Endothelial cell of umbilical vein (primary cell): ENCODE measurements around the gene USHBP1. TPM values are rescaled to one million over a fixed set of nuclear protein-coding genes. Genes with fewer than 3 reads are reported as not detected.

Experiments
- BruUV-seq: library from RNA; stranded (reverse); fragments of 400-500 nt; replicated peaks from 2 replicates; lab custom pipeline; 2021; lab: Mats Ljungman, UMichigan
- CTCF ChIA-PET: fragments of 300-600, 350-600 bp; sonication (Branson Sonifier 250); formaldehyde crosslinking; loops from one replicate; lab custom pipeline; 2021; ENCODE audit warnings: antibody characterized with exemption, inconsistent platforms; lab: Charles Lee
- POLR2A ChIA-PET: fragments of 300-600, 350-600 bp; sonication (Branson Sonifier 250); formaldehyde crosslinking; loops from one replicate; lab custom pipeline; 2021; ENCODE audit warnings: antibody characterized with exemption, inconsistent platforms; lab: Charles Lee
- DNase-seq: peaks from one replicate; pipeline ENCODE4 v3.0.0-alpha.2; 2011; ENCODE audit warnings: low read depth, low spot score
- FAIRE-seq: peaks from 2 replicates; lab custom pipeline; 2011; peaks lifted over from hg19 to GRCh38; lab: Jason Lieb, UNC
- H2AFZ ChIP-seq: 2 replicates; pipeline ENCODE4 v1.6.0; 2012; ENCODE audit warnings: low read depth, low read length, control low read depth, inconsistent platforms
- H3K27ac ChIP-seq: 2 replicates; pipeline ENCODE4 v1.5.1; 2011; ENCODE audit warnings: low read depth, mild to moderate bottlenecking, control low read depth, low read length, moderate library complexity; ENCODE audit not compliant: insufficient read depth
- H3K27me3 ChIP-seq, 2 experiments: 2 replicates each; pipeline versions ENCODE4 v1.6.0 to v1.6.1; 2011; ENCODE audit warnings: low read length in 2 of 2, mixed read lengths in 1 of 2; ENCODE audit not compliant: control insufficient read depth in 2 of 2, insufficient read depth in 2 of 2
- H3K36me3 ChIP-seq, 2 experiments: 2 replicates in 1 of 2; 3 replicates in 1 of 2; pipeline ENCODE4 v1.5.1; 2011; ENCODE audit warnings: low read length in 2 of 2, mild to moderate bottlenecking in 1 of 2, moderate library complexity in 1 of 2; ENCODE audit not compliant: control insufficient read depth in 2 of 2, insufficient read depth in 2 of 2; ENCODE audit errors: extremely low read depth in 1 of 2
- H3K4me1 ChIP-seq: 3 replicates; pipeline ENCODE4 v1.5.1; 2011; ENCODE audit warnings: mild to moderate bottlenecking, low read length; ENCODE audit not compliant: control insufficient read depth, insufficient read depth; ENCODE audit errors: extremely low read depth
- H3K4me2 ChIP-seq: 2 replicates; pipeline ENCODE4 v1.6.1; 2011; ENCODE audit warnings: low read length, control low read depth, mixed read lengths; ENCODE audit not compliant: insufficient read depth
- H3K4me3 ChIP-seq, 3 experiments: fragments of 200-600 bp in 1 of 3; sonication (generic), shearing (Covaris generic) in 1 of 3; replicated peaks in 1 of 3; 2 replicates each; pipeline ENCODE4 v1.5.1; 2011 to 2016; ENCODE audit warnings: control low read depth in 3 of 3, low read length in 3 of 3, mild to moderate bottlenecking in 2 of 3, inconsistent platforms in 1 of 3, low read depth in 1 of 3, moderate library complexity in 1 of 3; ENCODE audit not compliant: insufficient read depth in 1 of 3
- H3K79me2 ChIP-seq: 2 replicates; pipeline ENCODE4 v1.6.0; 2012; ENCODE audit warnings: low read length, inconsistent platforms; ENCODE audit not compliant: control insufficient read depth, insufficient read depth
- H3K9ac ChIP-seq: replicated peaks from 2 replicates; pipeline ENCODE3; 2011; ENCODE audit warnings: low read length, control low read depth; ENCODE audit not compliant: insufficient read depth; ENCODE audit errors: extremely low read depth
- H3K9me1 ChIP-seq: replicated peaks from 3 replicates; pipeline ENCODE4 v1.6.0; 2011; ENCODE audit warnings: mild to moderate bottlenecking, low read length; ENCODE audit not compliant: control insufficient read depth, insufficient read depth; ENCODE audit errors: extremely low read depth
- H3K9me3 ChIP-seq: replicated peaks from 2 replicates; pipeline ENCODE4 v1.5.1; 2012; ENCODE audit warnings: low read length, inconsistent platforms; ENCODE audit not compliant: control insufficient read depth, insufficient read depth
- H4K20me1 ChIP-seq: replicated peaks from 2 replicates; pipeline ENCODE3; 2011; ENCODE audit warnings: mild to moderate bottlenecking, low read length; ENCODE audit not compliant: control insufficient read depth, insufficient read depth; ENCODE audit errors: extremely low read depth
- EZH2 ChIP-seq: IDR thresholded peaks from 2 replicates; pipeline ENCODE4 v1.6.1; 2012; ENCODE audit warnings: borderline replicate concordance, low read depth, mild to moderate bottlenecking, moderate library complexity, low read length, inconsistent platforms; ENCODE audit not compliant: severe bottlenecking
- FOS ChIP-seq: IDR thresholded peaks from 2 replicates; pipeline ENCODE4 v1.6.1; 2011; ENCODE audit warnings: mild to moderate bottlenecking, low read length, moderate library complexity, borderline replicate concordance; ENCODE audit not compliant: insufficient read depth
- JUN ChIP-seq: IDR thresholded peaks from 2 replicates; pipeline ENCODE4 v1.6.1; 2011; ENCODE audit warnings: borderline replicate concordance, low read depth; ENCODE audit not compliant: insufficient read length, insufficient read depth
- MYC ChIP-seq: IDR thresholded peaks from one replicate; pipeline ENCODE4 v1.6.1; 2011; ENCODE audit warnings: mild to moderate bottlenecking, low read depth, low read length
- POLR2A ChIP-seq: IDR thresholded peaks from 2 replicates; pipeline ENCODE4 v1.6.1; 2012; ENCODE audit warnings: low read depth, mild to moderate bottlenecking, control low read depth, low read length
- POLR2AphosphoS5 ChIP-seq: IDR thresholded peaks from 2 replicates; pipeline ENCODE4 v1.6.1; 2012; ENCODE audit warnings: low read depth, mild to moderate bottlenecking, control low read depth, low read length, moderate library complexity; ENCODE audit not compliant: insufficient read depth
- dilution Hi-C: fragments of 300-500 bp; cut with MboI; formaldehyde crosslinking; loops from one replicate; pipeline ENCODE4 v1.15.0; 2019; ENCODE audit warnings: low sequenced_read_pairs; ENCODE audit not compliant: extremely low pct_ligation_motif_present
- intact Hi-C: fragments of 100-400 bp; cut with micrococcal nuclease; formaldehyde crosslinking; loops from one replicate; pipeline ENCODE4 v1.10.0; 2022
- polyA plus RNA-seq, 4 experiments: library from polyadenylated mRNA; depleted of rRNA in 3 of 4; stranded (reverse) in 3 of 4; unstranded in 1 of 4; fragments of >200 nt; gene quantifications; 2 replicates each; pipeline versions ENCODE4 v1.2.1 to v1.2.3, GENCODE V29; 2011 to 2012; ENCODE audit warnings: missing spikeins in 1 of 4
- total RNA-seq: library from RNA; stranded (reverse); gene quantifications from 2 replicates; pipeline ENCODE4 v1.2.3, GENCODE V29; 2021
- TF ChIP-seq, protein P1 (sequence below): IDR thresholded peaks from 2 replicates; pipeline ENCODE4 v1.6.1; 2011; ENCODE audit not compliant: insufficient read depth, insufficient read length
- TF ChIP-seq, protein P2 (sequence below), 2 donors: IDR thresholded peaks; 1 replicate in 1 of 2; 2 replicates in 1 of 2; pipeline ENCODE4 v1.5.1; 2011; ENCODE audit warnings: low read length in 2 of 2, mild to moderate bottlenecking in 2 of 2, moderate library complexity in 2 of 2, control low read depth in 1 of 2, inconsistent platforms in 1 of 2, low read depth in 1 of 2; ENCODE audit not compliant: insufficient read depth in 1 of 2; ENCODE audit errors: extremely low read depth in 1 of 2

USHBP1 gene
- total and polyA plus RNA-seq, 2 donors (not counting 3 experiments of a cell fraction or from before 2014, with no cell fraction given): 14.8 to 20.4 TPM

DNA sequence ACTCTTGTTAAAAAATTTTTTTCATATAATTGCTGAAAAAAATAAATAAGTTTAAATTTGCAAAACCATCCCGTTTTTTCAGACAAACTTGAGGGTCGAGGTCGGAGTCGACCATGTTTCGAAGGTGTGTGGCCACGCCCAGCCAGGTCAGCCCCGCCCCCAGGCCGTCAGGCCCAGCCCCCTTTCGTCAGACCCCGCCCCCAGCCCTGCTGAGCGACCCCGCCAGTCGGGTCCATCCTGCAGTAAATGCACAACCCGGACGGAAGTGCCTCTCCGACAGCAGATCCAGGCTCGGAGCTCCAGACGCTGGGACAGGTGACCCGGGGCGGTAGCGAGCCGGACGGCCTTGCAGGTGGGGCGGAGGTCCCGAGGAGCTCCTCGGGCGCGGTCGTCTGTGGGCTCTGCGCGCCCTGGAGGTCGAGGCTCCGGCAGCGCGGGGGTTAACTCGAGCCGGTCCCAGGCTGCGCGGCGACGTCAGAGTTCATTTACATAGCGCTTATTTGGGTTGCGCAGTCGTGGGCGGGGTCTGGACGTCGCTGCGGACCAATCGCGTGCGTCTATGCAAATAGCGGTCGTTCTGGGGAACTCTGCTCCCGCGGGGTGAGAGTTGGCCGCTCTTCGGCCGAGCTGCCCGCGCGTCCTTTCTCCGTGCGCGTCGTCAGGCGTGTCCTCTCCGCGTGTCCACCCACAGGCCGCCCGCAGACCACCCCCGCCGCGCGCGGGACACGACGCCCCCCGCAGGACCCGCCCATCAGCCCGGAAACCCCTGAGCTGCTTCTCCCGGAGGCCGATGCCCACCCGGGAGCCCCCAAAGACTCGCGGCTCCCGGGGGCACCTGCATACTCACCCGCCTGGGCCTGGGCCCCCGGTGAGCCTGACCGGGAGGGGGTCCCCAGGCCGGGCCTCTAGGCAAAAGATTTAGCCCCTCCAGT, 38.3 kb downstream of the USHBP1 start, which contains the start of gene OCEL1:
OCEL1 (plus strand) TSS at position 225 of the 932 bp plus-strand sequence; CDS start at position 247, 22 bp downstream.
- no peaks in the 10 kb centered on the region for H4K20me1 ChIP-seq
- H3K9me3 ChIP-seq: no peaks in the 10 kb centered on the region
- no peaks in the 10 kb centered on the region for H3K36me3 ChIP-seq
- no peaks in the 10 kb centered on the region for H3K79me2 ChIP-seq
- peak; percentile 93 for FAIRE-seq
- H3K9me1 ChIP-seq: no peaks in the 10 kb centered on the region
- peak within 1 kb of the TSS; percentile 40 for H3K27ac ChIP-seq
- CTCF ChIA-PET: interaction anchor here (0.7 to 1.3 kb wide), 4 partner anchors 9 to 66 kb away, joined by 3 to 6 read pairs (median 3); no protein-coding TSS in a partner anchor
- H3K9ac ChIP-seq: peak within 1 kb of the TSS; percentile 62
- TF ChIP-seq, protein P1, sequence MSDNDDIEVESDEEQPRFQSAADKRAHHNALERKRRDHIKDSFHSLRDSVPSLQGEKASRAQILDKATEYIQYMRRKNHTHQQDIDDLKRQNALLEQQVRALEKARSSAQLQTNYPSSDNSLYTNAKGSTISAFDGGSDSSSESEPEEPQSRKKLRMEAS: peak; percentile 17
- TF ChIP-seq POLR2AphosphoS5: peak; percentile 90
- peak; percentile 85 for TF ChIP-seq POLR2A
- no peak for TF ChIP-seq FOS
- TF ChIP-seq, protein P2, sequence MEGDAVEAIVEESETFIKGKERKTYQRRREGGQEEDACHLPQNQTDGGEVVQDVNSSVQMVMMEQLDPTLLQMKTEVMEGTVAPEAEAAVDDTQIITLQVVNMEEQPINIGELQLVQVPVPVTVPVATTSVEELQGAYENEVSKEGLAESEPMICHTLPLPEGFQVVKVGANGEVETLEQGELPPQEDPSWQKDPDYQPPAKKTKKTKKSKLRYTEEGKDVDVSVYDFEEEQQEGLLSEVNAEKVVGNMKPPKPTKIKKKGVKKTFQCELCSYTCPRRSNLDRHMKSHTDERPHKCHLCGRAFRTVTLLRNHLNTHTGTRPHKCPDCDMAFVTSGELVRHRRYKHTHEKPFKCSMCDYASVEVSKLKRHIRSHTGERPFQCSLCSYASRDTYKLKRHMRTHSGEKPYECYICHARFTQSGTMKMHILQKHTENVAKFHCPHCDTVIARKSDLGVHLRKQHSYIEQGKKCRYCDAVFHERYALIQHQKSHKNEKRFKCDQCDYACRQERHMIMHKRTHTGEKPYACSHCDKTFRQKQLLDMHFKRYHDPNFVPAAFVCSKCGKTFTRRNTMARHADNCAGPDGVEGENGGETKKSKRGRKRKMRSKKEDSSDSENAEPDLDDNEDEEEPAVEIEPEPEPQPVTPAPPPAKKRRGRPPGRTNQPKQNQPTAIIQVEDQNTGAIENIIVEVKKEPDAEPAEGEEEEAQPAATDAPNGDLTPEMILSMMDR (IDR thresholded peaks at IDR 0.05; ENCODE audit: extremely low read depth in 1 of 2, insufficient read depth in 1 of 2, low read depth in 1 of 2, low read length in 2 of 2): no peak
- no peak for TF ChIP-seq JUN
- TF ChIP-seq MYC: no peak
- no peak for TF ChIP-seq EZH2
- H3K27me3 ChIP-seq: no peaks in the 10 kb centered on the region
- no TSS peak for BruUV-seq
- POLR2A ChIA-PET: interaction anchor here (1.3 kb wide), 1 partner anchor 9 kb away, joined by 5 read pairs; no protein-coding TSS in a partner anchor
- H3K4me2 ChIP-seq: peak within 1 kb of the TSS; percentile 77
- peaks cover 5% of the 10 kb centered on the region for H3K4me1 ChIP-seq
- dilution Hi-C loops: no loop called here
- H2AFZ ChIP-seq: peak within 1 kb of the TSS; percentile 86
- peak within 1 kb of the TSS; percentile 38 to 67 (median 53) for H3K4me3 ChIP-seq
- intact Hi-C loops: loop anchor here (1.0 to 2.0 kb wide), 2 partner anchors 11 to 41 kb away; partner anchors contain the start of genes BABAM1 and USE1
- DNase-seq: peak; percentile 98
